Measurements from ENCODE around the gene NAV2. TPM values are rescaled to one million over a fixed set of nuclear protein-coding genes. Genes with fewer than 3 reads are reported as not detected.

NAV2 gene
- polyA plus RNA-seq, 1 donor from 2014 or later, result 3.0 TPM

GRCh38 chr11:19736831-19737230, 24.2 kb downstream of the NAV2 start:
- no peaks in the 10 kb centered on the region for H3K9me3 ChIP-seq (ENCODE audit: low read length)
- TF ChIP-seq TAF1 (IDR thresholded peaks at IDR 0.05; ENCODE audit: low read depth), result no peak
- no peak for TF ChIP-seq SMC3 (conservative IDR thresholded peaks at IDR 0.05; ENCODE audit: poor library complexity)
- TF ChIP-seq EP300 (conservative IDR thresholded peaks at IDR 0.05; ENCODE audit: poor library complexity, severe bottlenecking), result no peak
- TF ChIP-seq MXI1 (conservative IDR thresholded peaks at IDR 0.05; ENCODE audit: poor library complexity, severe bottlenecking), result no peak
- TF ChIP-seq RAD21 (conservative IDR thresholded peaks at IDR 0.05), result no peak
- TF ChIP-seq POLR2AphosphoS5 (IDR thresholded peaks at IDR 0.05), result no peak
- TF ChIP-seq CTCF (IDR thresholded peaks at IDR 0.05; ENCODE audit: poor library complexity, severe bottlenecking), result no peak
- no peak for TF ChIP-seq EZH2 (IDR thresholded peaks at IDR 0.05; ENCODE audit: borderline replicate concordance, insufficient read depth, low read length, poor library complexity, severe bottlenecking)
- TF ChIP-seq, protein P1, sequence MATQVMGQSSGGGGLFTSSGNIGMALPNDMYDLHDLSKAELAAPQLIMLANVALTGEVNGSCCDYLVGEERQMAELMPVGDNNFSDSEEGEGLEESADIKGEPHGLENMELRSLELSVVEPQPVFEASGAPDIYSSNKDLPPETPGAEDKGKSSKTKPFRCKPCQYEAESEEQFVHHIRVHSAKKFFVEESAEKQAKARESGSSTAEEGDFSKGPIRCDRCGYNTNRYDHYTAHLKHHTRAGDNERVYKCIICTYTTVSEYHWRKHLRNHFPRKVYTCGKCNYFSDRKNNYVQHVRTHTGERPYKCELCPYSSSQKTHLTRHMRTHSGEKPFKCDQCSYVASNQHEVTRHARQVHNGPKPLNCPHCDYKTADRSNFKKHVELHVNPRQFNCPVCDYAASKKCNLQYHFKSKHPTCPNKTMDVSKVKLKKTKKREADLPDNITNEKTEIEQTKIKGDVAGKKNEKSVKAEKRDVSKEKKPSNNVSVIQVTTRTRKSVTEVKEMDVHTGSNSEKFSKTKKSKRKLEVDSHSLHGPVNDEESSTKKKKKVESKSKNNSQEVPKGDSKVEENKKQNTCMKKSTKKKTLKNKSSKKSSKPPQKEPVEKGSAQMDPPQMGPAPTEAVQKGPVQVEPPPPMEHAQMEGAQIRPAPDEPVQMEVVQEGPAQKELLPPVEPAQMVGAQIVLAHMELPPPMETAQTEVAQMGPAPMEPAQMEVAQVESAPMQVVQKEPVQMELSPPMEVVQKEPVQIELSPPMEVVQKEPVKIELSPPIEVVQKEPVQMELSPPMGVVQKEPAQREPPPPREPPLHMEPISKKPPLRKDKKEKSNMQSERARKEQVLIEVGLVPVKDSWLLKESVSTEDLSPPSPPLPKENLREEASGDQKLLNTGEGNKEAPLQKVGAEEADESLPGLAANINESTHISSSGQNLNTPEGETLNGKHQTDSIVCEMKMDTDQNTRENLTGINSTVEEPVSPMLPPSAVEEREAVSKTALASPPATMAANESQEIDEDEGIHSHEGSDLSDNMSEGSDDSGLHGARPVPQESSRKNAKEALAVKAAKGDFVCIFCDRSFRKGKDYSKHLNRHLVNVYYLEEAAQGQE (IDR thresholded peaks at IDR 0.05; ENCODE audit: borderline replicate concordance), result no peak
- H4K20me1 ChIP-seq (ENCODE audit: insufficient read depth), result no peaks in the 10 kb centered on the region
- H3K79me2 ChIP-seq (replicated peaks; ENCODE audit: insufficient read depth, low read length), result no peaks in the 10 kb centered on the region
- H3K9me2 ChIP-seq (ENCODE audit: insufficient read depth, low read length), result no peaks in the 10 kb centered on the region
- no peaks in the 10 kb centered on the region for H3K27me3 ChIP-seq (ENCODE audit: insufficient read depth, low read depth, low read length)
- no peaks in the 10 kb centered on the region for H3F3A ChIP-seq (ENCODE audit: insufficient read depth, low read length, poor library complexity, severe bottlenecking)
- no peak overlapping the region for H3K4me3 ChIP-seq (ENCODE audit: low read length)
- H3K9ac ChIP-seq (ENCODE audit: low read length), result no peak overlapping the region
- peak overlapping the region; percentile 41 for H3K27ac ChIP-seq (ENCODE audit: low read length)
- no peaks in the 10 kb centered on the region for H3K36me3 ChIP-seq (ENCODE audit: insufficient read depth, low read length)
- no peak overlapping the region for H2AFZ ChIP-seq (ENCODE audit: low read depth, low read length)
- no peak overlapping the region for H3K4me2 ChIP-seq (ENCODE audit: low read length)

- Histone ChIP-seq H3K9ac (ENCODE audit: low read length) (no peak overlapping the region), H3K79me2 (replicated peaks; ENCODE audit: insufficient read depth, low read length) (no peaks in the 10 kb centered on the region), H3K9me2 (ENCODE audit: insufficient read depth, low read length) (no peaks in the 10 kb centered on the region), H3K27ac (ENCODE audit: low read length) (peak overlapping the region; percentile 42), H3K9me3 (ENCODE audit: low read length) (no peaks in the 10 kb centered on the region), H3K27me3 (ENCODE audit: insufficient read depth, low read depth, low read length) (no peaks in the 10 kb centered on the region), H3K4me2 (ENCODE audit: low read length) (no peak overlapping the region), H4K20me1 (ENCODE audit: insufficient read depth) (no peaks in the 10 kb centered on the region), H3K4me3 (ENCODE audit: low read length) (no peak overlapping the region), H3F3A (ENCODE audit: insufficient read depth, low read length, poor library complexity, severe bottlenecking) (no peaks in the 10 kb centered on the region), H3K36me3 (ENCODE audit: insufficient read depth, low read length) (no peaks in the 10 kb centered on the region), H2AFZ (ENCODE audit: low read depth, low read length) (no peak overlapping the region)
- TF ChIP-seq EP300 (conservative IDR thresholded peaks at IDR 0.05; ENCODE audit: poor library complexity, severe bottlenecking) (peak; percentile 84), POLR2AphosphoS5 (IDR thresholded peaks at IDR 0.05) (peak; percentile 56)
- TF ChIP-seq, protein P1 (IDR thresholded peaks at IDR 0.05; ENCODE audit: borderline replicate concordance), result no peak
Measured at GRCh38 chr11:19737575-19737974, 24.9 kb downstream of the NAV2 start.

All from neural cell (in vitro differentiated cells).